Measurements from ENCODE around the gene ROBO1.

GRCh38 chr3:78606756-78607155 lies 1161.0 kb downstream of the ROBO1 start:
- TF ChIP-seq, protein P1, sequence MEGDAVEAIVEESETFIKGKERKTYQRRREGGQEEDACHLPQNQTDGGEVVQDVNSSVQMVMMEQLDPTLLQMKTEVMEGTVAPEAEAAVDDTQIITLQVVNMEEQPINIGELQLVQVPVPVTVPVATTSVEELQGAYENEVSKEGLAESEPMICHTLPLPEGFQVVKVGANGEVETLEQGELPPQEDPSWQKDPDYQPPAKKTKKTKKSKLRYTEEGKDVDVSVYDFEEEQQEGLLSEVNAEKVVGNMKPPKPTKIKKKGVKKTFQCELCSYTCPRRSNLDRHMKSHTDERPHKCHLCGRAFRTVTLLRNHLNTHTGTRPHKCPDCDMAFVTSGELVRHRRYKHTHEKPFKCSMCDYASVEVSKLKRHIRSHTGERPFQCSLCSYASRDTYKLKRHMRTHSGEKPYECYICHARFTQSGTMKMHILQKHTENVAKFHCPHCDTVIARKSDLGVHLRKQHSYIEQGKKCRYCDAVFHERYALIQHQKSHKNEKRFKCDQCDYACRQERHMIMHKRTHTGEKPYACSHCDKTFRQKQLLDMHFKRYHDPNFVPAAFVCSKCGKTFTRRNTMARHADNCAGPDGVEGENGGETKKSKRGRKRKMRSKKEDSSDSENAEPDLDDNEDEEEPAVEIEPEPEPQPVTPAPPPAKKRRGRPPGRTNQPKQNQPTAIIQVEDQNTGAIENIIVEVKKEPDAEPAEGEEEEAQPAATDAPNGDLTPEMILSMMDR (IDR thresholded peaks at IDR 0.05), result no peak
- TF ChIP-seq POLR2A (IDR thresholded peaks at IDR 0.05), result no peak

All from right lobe of liver (tissue), 4 donors.